GM19035 (cell line): ENCODE data around the gene HOXA1.

Source experiments
- ATAC-seq: cut with Tn5 transposase; IDR thresholded peaks from one replicate; pipeline ENCODE4 v1.9.1; 2021; ENCODE audit not compliant: unreplicated experiment

Gene HOXA1

DNA sequence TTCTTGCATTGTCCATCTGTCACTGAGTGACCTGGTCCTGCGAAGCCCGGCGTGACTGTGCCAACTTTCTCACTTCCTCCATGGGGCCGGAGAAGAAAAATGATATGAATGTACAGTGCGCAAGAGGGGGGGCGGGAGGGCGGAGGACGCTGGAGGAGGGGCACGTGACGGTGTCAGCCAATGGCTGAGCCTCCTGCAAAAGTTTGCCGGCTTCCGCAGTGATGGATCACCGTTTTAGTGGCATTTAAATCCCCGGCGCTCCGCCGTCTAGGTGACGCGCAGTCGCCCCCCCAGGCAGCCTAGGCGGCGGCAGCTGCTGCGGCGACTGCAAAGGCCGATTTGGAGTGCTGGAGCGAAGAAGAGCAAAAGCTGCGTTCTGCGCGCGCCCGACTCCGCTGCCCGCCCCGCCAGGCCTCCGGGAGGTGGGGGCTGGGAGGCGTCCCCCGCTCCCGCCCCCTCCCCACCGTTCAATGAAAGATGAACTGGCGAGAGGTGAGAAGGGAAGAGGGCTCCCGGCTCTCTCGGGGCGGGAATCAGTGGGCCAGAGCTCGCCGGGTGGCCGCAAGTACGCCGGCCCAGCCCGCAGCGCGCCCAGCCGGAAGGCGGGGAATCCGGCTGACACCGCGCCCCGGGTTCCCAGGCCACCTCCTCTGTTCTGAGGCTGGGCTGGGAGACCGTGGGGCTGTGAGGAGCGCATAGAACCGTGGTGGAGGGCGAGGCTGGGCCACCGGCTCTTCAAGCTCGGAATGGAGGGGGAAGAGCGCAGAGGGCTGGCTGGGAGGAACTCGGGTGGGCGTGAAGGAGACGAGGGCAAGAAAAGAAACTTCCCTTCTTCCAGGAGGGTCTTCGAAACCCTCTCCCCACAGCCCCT, at the start of gene HOXA1:
TSS of gene HOXA1 (minus strand) at position 104 of the 871 bp plus-strand sequence. CDS start at position 16, 88 bp downstream.
- peak; percentile 92 for ATAC-seq

DNA sequence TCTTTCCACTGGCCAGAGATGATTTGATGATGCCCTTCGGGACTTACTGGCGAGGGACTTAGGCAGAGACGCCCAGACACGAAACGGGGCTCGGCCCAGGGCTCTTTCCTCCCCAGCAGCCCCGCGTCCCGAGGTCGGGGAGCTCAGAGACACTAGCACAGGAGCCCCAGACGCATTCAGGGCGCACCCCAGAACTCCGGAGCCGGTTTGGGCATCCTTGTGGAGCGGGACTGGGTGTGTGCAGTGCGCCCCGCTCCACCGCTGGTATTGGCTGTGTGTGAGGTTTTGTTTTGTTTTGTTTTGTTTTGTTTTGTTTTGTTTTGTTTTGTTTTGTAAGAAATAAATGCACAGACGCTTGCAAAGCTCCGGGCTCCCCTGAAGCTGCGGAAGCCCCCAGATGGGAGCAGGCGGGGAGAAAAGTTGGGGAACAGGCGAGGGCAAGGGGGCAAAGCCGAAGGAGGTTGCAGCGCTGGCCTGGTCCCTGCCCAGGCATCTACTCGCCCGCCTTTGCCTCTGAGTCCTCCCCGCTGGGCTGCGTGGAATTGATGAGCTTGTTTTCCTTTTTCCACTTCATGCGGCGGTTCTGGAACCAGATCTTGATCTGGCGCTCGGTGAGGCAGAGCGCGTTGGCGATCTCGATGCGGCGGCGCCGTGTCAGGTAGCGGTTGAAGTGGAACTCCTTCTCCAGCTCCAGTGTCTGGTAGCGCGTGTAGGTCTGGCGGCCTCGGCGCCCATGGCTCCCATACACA, 49.5 kb upstream of the HOXA1 start:
- ATAC-seq: no peak

DNA sequence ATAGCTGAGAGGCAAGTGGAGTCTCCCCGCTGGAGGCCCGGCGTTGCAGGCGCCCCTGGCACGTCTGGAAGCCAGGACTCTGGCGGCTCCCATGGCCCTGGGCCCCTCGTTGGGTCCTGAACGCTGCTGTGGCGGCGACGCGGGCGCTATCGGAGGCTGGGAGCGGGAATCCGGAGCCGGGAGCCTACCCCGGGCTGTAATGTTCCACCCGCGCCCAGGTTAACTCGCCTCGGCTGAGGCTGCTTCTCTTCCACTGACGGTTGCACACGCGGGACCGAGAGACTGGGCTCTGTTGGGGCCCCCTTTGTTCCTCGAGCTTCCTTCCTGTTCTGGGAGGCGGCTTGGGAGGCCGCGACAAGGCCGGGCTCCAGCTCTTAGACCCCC, 49.0 kb upstream of the HOXA1 start:
- no peak for ATAC-seq

DNA sequence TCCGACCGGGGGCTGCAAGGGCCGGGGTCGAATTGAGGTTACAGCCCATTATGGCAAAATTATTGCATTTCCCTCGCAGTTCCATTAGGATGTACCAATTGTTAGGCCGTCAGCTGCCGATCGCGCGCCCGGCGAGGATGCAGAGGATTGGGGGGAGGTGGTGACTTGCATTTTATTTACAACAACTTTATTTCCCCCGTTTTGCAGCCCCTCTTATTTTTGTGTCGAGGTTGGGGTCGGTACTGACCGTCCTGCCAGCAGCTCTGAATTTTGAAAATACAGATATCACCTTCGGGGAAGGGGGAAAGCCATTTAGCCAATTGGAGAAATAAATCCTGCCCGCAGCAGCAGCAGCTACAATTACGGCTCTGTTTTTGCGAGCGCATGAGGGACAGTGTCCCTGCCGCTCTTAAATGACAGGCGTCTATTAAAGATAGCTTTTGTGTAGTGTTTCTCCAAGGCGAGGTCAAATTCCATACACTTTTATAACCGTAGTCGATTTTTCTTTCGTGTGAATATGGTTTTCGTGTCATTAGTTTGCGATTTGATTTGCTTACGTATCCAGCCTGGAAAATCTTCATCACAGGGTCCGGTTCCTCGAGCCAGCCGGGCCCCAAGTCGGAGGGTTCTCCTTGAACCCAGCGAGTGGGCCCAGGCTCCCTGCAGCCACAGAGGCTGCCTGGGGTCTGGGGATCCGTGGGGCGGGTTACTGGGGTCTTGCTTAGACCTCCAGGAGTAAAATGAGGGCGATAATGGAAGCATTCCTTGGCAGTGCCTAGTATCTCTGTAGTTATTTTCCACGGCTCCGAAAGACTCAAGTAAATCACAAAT, 48.4 kb upstream of the HOXA1 start:
- no peak for ATAC-seq

DNA sequence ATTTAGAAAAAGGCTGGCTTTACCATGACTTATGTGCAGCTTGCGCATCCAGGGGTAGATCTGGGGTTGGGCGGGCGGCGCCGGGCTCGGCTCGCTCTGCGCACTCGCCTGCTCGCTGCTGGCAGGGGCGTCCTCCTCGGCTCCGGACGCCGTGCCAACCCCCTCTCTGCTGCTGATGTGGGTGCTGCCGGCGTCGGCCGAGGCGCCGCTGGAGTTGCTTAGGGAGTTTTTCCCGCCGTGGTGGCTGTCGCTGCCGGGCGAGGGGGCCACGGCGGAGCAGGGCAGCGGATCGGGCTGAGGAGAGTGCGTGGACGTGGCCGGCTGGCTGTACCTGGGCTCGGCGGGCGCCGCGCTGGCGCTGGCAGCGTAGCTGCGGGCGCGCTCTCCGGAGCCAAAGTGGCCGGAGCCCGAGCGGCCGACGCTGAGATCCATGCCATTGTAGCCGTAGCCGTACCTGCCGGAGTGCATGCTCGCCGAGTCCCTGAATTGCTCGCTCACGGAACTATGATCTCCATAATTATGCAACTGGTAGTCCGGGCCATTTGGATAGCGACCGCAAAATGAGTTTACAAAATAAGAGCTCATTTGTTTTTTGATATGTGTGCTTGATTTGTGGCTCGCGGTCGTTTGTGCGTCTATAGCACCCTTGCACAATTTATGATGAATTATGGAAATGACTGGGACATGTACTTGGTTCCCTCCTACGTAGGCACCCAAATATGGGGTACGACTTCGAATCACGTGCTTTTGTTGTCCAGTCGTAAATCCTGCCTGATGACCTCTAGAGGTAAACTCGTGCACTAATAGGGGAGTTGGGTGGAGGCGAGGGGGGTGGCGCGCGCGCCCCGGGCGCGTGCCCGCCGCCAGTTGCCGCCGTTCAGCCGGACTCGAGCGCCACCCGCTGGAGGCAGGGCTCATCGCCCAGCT, 47.5 kb upstream of the HOXA1 start, which contains the start of gene HOXA5:
TSS of gene HOXA5 (minus strand) at position 659 of the 927 bp plus-strand sequence. CDS start at position 585, 74 bp downstream.
- peak; percentile 73 for ATAC-seq

DNA sequence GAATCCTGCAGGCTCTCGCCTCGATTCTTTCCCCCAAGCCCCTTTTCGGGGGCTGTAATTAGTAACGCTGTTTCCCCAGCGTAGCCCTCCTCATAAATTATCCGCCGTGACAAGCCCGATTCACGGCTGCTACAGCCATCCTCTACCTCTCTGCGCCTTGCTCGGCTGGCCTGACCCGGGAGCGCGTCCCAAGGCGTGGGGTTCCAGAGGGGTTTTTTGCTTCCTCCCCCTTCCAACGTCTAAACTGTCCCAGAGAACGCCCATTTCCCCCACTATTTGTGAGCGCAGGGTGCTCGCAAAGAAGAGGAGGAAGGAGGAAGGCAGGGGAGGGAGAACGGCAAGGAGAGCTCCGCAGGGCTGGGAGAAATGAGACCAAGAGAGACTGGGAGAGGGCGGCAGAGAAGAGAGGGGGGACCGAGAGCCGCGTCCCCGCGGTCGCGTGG, 46.8 kb upstream of the HOXA1 start:
- ATAC-seq: no peak

DNA sequence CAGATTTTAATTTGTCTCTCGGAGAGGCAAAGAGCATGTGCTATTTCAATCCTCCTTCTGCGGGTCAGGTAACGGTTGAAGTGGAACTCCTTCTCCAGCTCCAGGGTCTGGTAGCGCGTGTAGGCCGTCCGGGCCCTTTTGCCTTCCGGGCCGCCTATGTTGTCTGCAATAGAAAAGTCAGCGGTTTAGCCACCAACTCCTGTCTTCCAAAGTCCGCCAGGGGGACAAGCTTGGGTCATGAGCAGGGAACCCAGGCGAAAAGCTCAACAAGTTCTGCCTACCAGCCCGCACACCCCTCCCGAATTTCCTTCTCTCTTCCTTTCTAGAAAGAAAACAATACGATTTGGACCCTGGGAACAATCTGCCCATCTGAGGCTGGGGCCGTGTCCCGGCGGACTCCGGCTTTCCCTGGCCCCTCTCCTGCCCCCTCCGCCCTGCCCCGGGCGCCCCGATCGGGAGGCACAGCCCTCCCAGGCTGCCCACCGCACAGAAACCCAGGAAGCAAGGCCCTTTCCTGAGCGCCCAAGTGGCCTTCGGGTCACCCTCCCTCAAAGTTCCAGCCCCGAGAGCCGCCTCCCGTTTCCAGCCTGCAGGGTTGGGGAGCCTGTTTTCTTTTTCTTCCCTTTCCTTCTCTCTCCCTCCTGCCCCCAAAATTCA, 46.3 kb upstream of the HOXA1 start:
- ATAC-seq: no peak

DNA sequence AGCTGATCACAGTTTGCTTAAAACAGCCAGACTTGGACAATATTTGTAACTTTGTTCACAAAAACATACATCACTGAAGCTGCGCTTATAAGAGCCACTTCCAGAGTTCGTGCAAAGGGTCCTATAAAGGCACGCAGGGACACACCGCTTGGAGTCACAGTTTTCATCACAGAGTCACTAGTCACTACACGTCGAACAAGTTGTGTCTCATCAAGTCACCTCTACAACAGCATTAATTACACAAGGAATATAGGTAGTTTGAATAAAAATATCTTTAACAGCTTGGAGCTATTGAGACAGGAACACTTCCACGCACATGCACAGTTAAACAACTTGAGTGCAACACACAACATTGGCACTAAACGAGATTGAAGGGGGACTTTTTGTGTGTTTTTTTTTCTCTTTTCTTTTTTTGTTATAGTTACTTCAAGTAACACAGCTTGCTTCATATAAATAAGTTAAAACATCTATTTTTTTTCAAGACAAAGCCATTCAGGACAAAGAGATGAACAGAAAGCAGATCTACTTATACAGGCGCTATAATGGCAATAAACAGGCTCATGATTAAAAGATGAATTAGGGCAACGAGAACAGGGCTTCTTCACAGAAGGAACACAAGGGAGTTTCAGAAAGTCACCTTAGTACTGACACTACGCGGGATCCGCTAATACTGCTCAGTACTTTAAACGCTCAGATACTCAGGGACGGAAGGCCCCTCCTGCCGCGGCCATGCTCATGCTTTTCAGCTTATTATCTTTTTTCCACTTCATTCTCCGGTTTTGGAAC, 45.5 kb upstream of the HOXA1 start:
- ATAC-seq: no peak

DNA sequence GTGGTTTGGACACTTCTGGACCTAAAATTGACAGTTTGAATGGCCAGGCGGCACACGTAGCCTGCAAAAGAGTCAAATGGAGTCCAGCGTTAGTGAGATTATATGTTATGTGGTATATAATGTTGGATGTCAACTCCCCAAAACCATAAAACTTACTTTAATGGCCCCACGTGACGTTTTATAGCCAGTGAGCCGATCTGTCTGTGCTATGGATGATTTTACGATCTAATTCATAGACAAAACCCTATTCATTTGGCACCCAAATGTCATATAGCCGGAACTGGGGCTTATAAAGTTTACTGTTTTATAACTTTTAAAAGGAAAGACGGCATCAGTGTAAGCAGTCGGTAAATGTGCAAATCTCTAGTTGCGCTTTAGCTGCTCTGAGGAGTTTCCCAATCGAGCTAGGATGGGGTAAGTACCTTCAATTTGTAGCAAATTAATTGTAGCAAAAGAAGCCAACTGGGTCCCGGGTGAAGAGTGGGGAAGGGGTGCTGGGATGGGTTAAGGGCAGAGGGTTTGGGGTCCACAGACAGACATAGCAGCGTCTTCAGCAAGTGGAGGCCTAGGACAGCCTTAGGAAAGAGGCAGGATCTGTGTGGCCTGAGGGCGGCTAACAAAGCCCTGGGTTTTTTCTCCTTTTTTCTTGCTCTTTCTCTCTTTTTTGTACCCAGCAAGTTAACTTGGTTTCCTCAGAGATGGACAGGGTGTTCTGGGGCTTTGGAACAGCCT, 44.5 kb upstream of the HOXA1 start:
- no peak for ATAC-seq

DNA sequence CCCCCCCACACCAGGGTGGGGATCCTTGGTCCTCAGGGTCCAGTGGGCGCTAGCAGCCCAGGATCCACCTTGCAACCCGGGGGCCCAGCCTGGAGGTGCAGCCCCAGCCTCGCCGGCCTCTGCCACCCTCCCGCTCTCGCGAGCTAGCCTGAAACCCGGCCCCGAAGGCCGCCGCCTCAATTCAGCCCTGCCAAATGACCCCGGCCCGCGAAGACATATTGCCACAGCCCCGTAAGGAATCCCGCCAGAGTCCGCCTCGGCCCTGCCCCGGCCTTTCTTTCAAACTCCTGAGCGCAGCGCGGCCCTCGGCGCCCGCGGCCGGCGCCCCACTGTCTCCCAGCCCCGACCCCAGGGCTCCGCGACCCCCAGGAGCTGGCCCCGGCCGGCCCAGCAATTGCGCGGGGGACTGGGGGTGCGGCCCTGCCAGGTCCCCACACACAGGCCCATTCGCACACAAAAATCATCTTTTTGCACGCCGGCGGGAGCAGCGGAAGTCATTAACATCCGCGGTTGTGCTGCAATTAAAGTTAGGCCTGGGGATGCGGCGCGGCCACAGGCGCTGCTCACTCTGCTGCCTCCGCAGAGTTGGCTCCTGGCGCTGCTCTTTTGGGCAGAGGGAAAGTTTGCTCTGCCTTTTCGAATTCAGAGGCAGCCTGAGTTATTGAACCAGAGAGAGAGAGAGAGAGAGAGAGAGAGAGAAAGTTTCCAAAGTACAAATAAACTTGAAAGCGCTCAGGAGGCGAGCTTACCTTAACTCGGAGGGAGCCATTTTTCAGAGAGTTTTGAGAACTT, 43.7 kb upstream of the HOXA1 start:
- no peak for ATAC-seq

DNA sequence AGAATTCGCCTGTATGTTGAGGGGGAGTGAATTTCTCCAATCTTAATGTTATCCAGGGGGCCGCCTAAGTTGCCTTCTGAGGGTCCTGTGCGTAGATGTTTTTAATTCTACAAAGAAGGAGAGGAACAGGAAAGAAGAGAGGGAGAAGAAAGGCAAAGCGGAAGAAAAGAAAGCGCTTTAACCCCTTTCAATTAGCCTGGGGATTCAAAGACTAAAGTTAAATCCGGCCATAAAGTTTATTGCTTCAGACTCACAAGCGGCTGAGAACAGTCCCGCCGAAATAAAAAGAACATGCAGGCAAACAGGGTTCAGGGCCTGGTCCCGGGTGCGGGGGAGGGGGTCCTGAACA, 43.2 kb upstream of the HOXA1 start:
- ATAC-seq: no peak

DNA sequence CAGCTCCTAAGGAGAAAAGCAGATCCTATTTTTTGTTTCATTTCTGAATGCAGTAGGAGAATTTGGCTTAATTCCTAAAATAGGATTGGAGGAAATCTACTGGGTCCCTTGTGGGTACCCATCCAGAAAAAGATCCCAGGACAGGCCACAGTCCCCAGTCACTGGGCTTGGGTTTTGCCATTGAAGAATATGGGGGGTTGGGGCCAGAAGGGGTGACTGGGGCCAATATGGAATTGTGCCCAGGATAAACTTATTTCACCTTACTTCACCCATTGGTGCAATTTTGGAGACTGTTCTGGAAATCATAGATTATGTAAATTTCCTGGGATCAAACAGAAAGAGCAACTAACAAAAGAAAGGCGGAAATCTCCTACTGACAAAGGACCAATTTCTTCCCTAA, 42.7 kb upstream of the HOXA1 start:
- no peak for ATAC-seq

DNA sequence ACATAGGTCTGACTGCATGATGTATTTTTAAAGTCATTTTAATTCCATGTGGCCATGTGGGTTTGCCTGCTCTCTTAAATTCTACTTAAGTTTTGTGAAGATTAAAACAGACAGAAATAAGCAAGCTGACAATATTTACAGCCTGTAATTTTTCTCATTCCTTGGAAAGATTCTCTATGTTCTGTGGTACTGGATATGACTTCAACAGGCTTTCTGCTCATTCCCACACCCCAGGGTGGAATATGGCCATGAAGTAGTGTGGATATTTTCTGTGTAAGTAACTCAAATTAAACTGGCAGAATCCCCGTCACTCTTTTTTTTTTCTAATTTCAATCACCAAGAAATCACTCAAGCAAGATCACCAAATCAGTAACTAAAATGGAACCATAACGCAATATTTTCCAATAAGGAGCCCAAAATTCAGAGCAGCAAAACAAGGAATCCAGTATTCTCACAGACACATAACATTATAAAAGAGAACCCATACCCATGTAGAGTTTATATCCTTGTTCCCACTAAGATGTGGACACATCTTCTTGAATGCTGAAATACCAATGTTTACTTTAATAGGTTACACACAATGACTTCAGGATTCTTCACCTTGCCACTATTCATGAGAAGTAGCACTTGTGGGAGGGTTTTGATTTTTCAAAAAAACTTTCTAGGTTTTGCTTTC, 42.0 kb upstream of the HOXA1 start:
- no peak for ATAC-seq

DNA sequence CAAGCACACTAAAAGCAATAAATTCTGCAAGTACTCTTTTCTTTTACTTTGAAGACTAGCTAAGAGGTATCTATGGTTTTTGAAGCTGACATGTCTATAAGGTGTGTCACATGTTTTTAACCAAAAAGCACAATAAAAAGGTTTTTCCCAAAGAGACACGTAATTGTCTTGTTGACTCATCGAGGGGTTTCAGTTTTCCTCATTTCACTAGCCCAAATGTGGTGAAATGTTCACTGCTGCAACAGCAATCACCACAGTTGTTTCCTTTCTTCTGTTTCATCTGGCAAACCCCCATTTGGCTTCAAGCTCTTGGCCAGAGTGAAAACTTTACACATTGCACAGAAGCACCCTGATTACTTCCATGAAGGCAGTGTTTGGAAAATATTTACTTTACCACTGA, 38.6 kb upstream of the HOXA1 start:
- no peak for ATAC-seq

DNA sequence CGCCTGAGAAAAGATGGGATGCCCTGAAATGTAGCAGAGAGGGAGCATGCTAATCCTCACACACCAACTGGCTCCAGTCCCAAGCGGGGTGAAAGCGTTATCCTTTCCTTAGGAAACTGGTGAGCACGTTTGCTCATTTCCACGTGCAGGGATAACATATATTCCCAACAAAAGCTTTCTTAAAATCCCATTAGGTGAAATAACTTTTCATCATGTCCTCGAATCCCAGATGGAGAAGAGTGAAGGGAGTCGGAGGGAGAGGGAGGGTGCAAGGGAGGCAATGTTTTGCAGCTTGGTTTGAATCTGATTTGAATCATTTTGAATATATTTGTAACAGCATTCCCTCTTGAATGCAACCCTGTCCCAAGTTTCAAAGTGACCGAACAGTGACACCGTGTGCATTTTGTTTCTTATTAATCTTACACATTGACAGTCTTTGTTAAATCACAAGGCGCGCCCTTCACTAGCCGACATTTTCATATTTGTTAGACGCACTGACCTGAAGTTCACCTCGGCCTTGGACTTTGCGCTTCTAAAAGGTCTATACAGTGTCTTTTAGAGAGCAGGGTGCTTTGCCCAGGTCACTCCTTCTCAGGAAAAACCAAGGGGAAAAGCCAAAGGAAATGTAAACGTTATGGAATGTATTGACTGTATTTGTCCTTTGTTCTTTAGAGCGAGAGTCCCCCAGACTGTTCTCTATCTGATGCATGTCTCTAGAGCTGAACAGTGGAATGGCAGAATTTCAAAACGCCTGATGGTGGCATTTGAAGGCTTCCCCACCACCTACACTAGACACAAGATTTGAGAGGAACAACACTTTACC, 37.8 kb upstream of the HOXA1 start:
- no peak for ATAC-seq

DNA sequence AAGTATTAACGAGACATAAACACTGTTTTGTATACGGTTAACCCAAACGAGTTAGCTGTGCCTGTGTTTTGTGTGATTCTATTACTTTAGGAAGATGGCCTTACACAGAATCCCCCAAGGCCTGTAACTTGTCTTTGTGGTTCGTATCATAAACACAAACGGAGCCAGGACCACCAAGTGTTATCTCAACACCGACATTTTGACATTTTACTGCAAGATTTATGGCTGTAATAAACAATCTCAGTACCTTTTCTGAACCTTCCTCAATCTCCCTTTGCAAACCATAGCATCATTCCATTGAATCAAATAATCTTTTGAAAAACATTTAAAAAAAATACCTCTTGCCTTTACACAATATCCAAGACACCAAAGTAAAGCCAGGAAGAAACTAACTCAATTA, 37.2 kb upstream of the HOXA1 start:
- ATAC-seq: no peak
